Measurements from ENCODE around the gene TP53TG5. TPM values are rescaled to one million over a fixed set of nuclear protein-coding genes. Genes with fewer than 3 reads are reported as not detected.

TP53TG5 gene
- total and polyA plus RNA-seq, 3 experiments from 2014 or later = not detected

GRCh38 chr20:45370571-45371160 lies 7.5 kb downstream of the TP53TG5 start:
- CTCF ChIA-PET = interaction anchor here (8.9 to 12.5 kb wide), 2 partner anchors 8 to 66 kb away, joined by 137 to 183 read pairs; partner anchors contain the start of gene SYS1
- no peaks in the 10 kb centered on the region for H3K9me3 ChIP-seq (ENCODE audit: low read length)
- H3K36me3 ChIP-seq (ENCODE audit: insufficient read depth, low read length) = peaks cover 23% of the 10 kb centered on the region
- peak overlapping the region in 3 of 7 donors; percentile 36 to 61 (median 38) for H3K4me3 Mint-ChIP-seq
- POLR2A ChIA-PET = interaction anchor here (3.7 kb wide), 1 partner anchor 7 kb away, joined by 66 read pairs; the partner anchor contains the start of gene SYS1
- peaks cover 36% of the 10 kb centered on the region for H3K4me1 ChIP-seq (ENCODE audit: insufficient read depth, low read length)
- no peaks in the 10 kb centered on the region for H3K27me3 ChIP-seq (ENCODE audit: insufficient read depth, low read length, poor library complexity, severe bottlenecking)
- H3K27ac ChIP-seq (ENCODE audit: low read depth, low read length) = no peak overlapping the region
- no peaks in the 10 kb centered on the region for H3K27me3 Mint-ChIP-seq
- H3K27ac Mint-ChIP-seq = peak overlapping the region in 6 of 8 donors; percentile 38 to 69 (median 49)
- H3K9me3 Mint-ChIP-seq = no peaks in the 10 kb centered on the region
- H3K36me3 Mint-ChIP-seq = peaks cover 0 to 54% (median 6%) of the 10 kb centered on the region in 3 donors
- DNase-seq = no peak
- H3K4me1 Mint-ChIP-seq = peaks cover 56 to 72% (median 57%) of the 10 kb centered on the region in 3 donors
- no peak overlapping the region for H3K4me3 ChIP-seq (ENCODE audit: low read length)

GRCh38 chr20:45368221-45368980 lies 9.7 kb downstream of the TP53TG5 start:
- H3K9me3 ChIP-seq (ENCODE audit: low read length) = no peaks in the 10 kb centered on the region
- H3K36me3 ChIP-seq (ENCODE audit: insufficient read depth, low read length) = peaks cover 27% of the 10 kb centered on the region
- no peaks in the 10 kb centered on the region for H3K27me3 Mint-ChIP-seq
- no peak overlapping the region for H3K4me3 ChIP-seq (ENCODE audit: low read length)
- no peaks in the 10 kb centered on the region for H3K27me3 ChIP-seq (ENCODE audit: insufficient read depth, low read length, poor library complexity, severe bottlenecking)
- H3K36me3 Mint-ChIP-seq = peaks cover 0 to 58% (median 8%) of the 10 kb centered on the region in 3 donors
- peak overlapping the region; percentile 81 to 95 (median 92) for H3K27ac Mint-ChIP-seq
- POLR2A ChIA-PET = interaction anchor here (0.9 kb wide), 1 partner anchor 48 kb away, joined by 3 read pairs; the partner anchor contains the start of gene PIGT
- H3K27ac ChIP-seq (ENCODE audit: low read depth, low read length) = peak overlapping the region; percentile 12
- DNase-seq = peak; percentile 15 to 63 (median 52)
- H3K4me3 Mint-ChIP-seq = peak overlapping the region; percentile 32 to 76 (median 56)
- H3K9me3 Mint-ChIP-seq = no peaks in the 10 kb centered on the region
- CTCF ChIA-PET = interaction anchor here (1.1 to 12.5 kb wide), 4 partner anchors 40 to 402 kb away, joined by 3 to 183 read pairs (median 4); partner anchors contain the start of gene DBNDD2
- peaks cover 65 to 82% (median 66%) of the 10 kb centered on the region in 3 donors for H3K4me1 Mint-ChIP-seq
- peaks cover 55% of the 10 kb centered on the region for H3K4me1 ChIP-seq (ENCODE audit: insufficient read depth, low read length)

DNA sequence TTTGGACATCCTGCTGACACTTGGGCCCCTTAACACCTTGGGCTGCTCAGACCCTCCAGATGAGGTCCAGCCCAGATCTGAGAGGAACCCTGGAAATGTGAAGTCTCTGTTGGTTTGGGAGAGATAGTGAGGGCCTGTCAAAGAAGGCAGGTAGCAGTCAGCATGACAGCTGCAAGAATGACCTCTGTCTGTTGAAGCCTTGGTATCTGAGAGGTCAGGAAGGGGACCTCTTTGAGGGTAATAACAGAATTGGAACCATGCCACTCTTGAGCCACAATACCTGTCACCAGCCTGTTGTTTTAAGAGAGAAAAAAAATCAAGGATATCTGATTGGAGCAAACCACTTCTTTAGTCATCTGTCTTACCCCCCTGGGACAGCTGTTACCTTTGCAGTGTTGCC lies 11.0 kb downstream of the TP53TG5 start:
- Histone ChIP-seq H3K9me3 (ENCODE audit: low read length) (no peaks in the 10 kb centered on the region), H3K36me3 (ENCODE audit: insufficient read depth, low read length) (peaks cover 27% of the 10 kb centered on the region), H3K27me3 (ENCODE audit: insufficient read depth, low read length, poor library complexity, severe bottlenecking) (no peaks in the 10 kb centered on the region), H3K27ac (ENCODE audit: low read depth, low read length) (no peak overlapping the region), H3K4me3 (ENCODE audit: low read length) (no peak overlapping the region), H3K4me1 (ENCODE audit: insufficient read depth, low read length) (peaks cover 53% of the 10 kb centered on the region)
- H3K27ac Mint-ChIP-seq = peak overlapping the region in 7 of 8 donors; percentile 31 to 95 (median 82)
- H3K4me3 Mint-ChIP-seq = peak overlapping the region in 3 of 7 donors; percentile 9 to 40 (median 34)
- peaks cover 62 to 77% (median 62%) of the 10 kb centered on the region in 3 donors for H3K4me1 Mint-ChIP-seq
- DNase-seq = no peak
- ChIA-PET CTCF (interaction anchor here (1.4 to 12.5 kb wide), 2 partner anchors 41 to 70 kb away, joined by 3 to 183 read pairs; partner anchors contain the start of gene DBNDD2), POLR2A (no interaction called here)
- peaks cover 0 to 1% of the 10 kb centered on the region in 2 donors for H3K27me3 Mint-ChIP-seq
- H3K36me3 Mint-ChIP-seq = peaks cover 0 to 64% (median 8%) of the 10 kb centered on the region in 3 donors
- no peaks in the 10 kb centered on the region for H3K9me3 Mint-ChIP-seq

DNA sequence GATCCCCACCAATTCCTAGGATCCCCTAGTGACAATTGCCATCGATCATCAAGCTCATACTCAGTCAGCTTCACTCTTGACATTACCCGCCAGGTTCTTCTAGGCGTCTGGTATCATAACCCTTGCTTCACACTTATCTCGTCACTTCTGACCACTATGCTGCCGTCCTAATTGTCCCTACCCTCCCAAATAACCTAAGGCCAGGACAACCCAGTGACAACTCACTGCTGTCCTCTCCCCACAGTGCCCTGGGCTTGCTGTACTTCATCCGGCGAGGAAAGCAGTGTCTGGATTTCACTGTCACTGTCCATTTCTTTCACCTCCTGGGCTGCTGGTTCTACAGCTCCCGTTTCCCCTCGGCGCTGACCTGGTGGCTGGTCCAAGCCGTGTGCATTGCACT lies 11.5 kb downstream of the TP53TG5 start:
- no peaks in the 10 kb centered on the region for H3K27me3 ChIP-seq (ENCODE audit: insufficient read depth, low read length, poor library complexity, severe bottlenecking)
- Mint-ChIP-seq H3K27me3 (peaks cover 0 to 1% of the 10 kb centered on the region in 2 donors), H3K4me1 (peaks cover 59 to 73% (median 62%) of the 10 kb centered on the region in 3 donors), H3K4me3 (peak overlapping the region in 2 of 7 donors; percentile 40 to 80), H3K36me3 (peaks cover 0 to 64% (median 8%) of the 10 kb centered on the region in 3 donors), H3K9me3 (no peaks in the 10 kb centered on the region), H3K27ac (peak overlapping the region in 7 of 8 donors; percentile 31 to 85 (median 77))
- H3K27ac ChIP-seq (ENCODE audit: low read depth, low read length) = no peak overlapping the region
- H3K9me3 ChIP-seq (ENCODE audit: low read length) = no peaks in the 10 kb centered on the region
- no peak overlapping the region for H3K4me3 ChIP-seq (ENCODE audit: low read length)
- peaks cover 53% of the 10 kb centered on the region for H3K4me1 ChIP-seq (ENCODE audit: insufficient read depth, low read length)
- peaks cover 27% of the 10 kb centered on the region for H3K36me3 ChIP-seq (ENCODE audit: insufficient read depth, low read length)
- CTCF ChIA-PET = interaction anchor here (7.8 to 12.5 kb wide), 2 partner anchors 8 to 70 kb away, joined by 137 to 183 read pairs; partner anchors contain the start of gene TP53TG5
- POLR2A ChIA-PET = no interaction called here
- DNase-seq = no peak

DNA sequence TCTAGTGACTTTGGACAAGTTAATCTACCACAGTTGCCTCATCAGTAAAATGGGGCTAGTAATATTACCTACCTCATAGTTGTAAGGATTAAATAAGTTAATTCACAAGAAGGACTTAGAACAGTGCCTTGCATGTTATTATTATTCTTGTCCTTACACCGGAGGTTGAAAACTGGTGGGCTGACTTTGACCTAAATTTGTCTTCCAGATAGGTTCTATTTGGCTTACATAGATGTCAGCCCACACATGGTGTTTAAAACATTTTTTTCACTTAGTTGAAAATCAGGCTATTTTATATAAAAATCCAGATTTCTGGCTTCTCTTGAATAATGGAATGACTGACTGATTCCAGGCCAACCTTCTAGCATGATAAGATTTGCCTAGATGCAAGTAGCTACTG lies 11.9 kb downstream of the TP53TG5 start:
- peaks cover 0 to 64% (median 8%) of the 10 kb centered on the region in 3 donors for H3K36me3 Mint-ChIP-seq
- Histone ChIP-seq H3K27ac (ENCODE audit: low read depth, low read length) (no peak overlapping the region), H3K9me3 (ENCODE audit: low read length) (no peaks in the 10 kb centered on the region), H3K4me3 (ENCODE audit: low read length) (no peak overlapping the region), H3K36me3 (ENCODE audit: insufficient read depth, low read length) (peaks cover 27% of the 10 kb centered on the region), H3K27me3 (ENCODE audit: insufficient read depth, low read length, poor library complexity, severe bottlenecking) (no peaks in the 10 kb centered on the region), H3K4me1 (ENCODE audit: insufficient read depth, low read length) (peaks cover 53% of the 10 kb centered on the region)
- H3K4me1 Mint-ChIP-seq = peaks cover 57 to 68% (median 62%) of the 10 kb centered on the region in 3 donors
- H3K4me3 Mint-ChIP-seq = no peak overlapping the region
- CTCF ChIA-PET = interaction anchor here (1.5 to 12.5 kb wide), 3 partner anchors 9 to 71 kb away, joined by 3 to 183 read pairs (median 137); partner anchors contain the start of gene TP53TG5
- no peaks in the 10 kb centered on the region for H3K9me3 Mint-ChIP-seq
- H3K27ac Mint-ChIP-seq = peak overlapping the region in 5 of 8 donors; percentile 26 to 85 (median 52)
- peaks cover 0 to 1% of the 10 kb centered on the region in 2 donors for H3K27me3 Mint-ChIP-seq
- DNase-seq = no peak
- POLR2A ChIA-PET = interaction anchor here (0.9 kb wide), 1 partner anchor 41 kb away, joined by 6 read pairs; no protein-coding TSS in a partner anchor

DNA sequence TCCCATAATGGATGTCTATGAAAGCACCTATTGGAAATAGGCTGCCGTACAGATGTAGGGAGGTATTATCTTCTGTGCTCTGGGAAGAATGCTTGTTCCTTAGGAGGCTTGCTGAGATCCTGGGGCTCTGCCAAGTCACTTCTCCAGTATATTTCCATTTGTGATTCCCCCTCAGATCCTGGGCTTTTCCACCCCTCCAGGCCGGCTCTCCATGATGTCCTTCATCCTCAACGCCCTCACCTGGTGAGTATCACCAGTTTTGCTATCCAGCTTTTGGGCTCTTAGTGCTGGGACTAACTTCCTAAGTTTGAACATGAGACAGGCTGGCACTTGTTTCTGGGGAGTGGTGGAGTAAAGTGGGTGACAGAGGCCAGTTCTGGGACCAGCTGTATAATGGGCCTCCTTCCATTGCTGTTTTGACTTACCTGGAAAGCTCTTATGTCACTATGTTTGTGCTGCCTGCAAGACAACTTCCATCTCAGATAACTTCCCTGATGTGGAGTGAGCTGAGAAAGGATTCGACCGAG lies 12.6 kb downstream of the TP53TG5 start:
- Histone ChIP-seq H3K9me3 (ENCODE audit: low read length) (no peaks in the 10 kb centered on the region), H3K36me3 (ENCODE audit: insufficient read depth, low read length) (peaks cover 27% of the 10 kb centered on the region), H3K4me1 (ENCODE audit: insufficient read depth, low read length) (peaks cover 53% of the 10 kb centered on the region), H3K27ac (ENCODE audit: low read depth, low read length) (no peak overlapping the region), H3K27me3 (ENCODE audit: insufficient read depth, low read length, poor library complexity, severe bottlenecking) (no peaks in the 10 kb centered on the region), H3K4me3 (ENCODE audit: low read length) (no peak overlapping the region)
- peaks cover 0 to 1% of the 10 kb centered on the region in 2 donors for H3K27me3 Mint-ChIP-seq
- peak overlapping the region in 7 of 8 donors; percentile 27 to 79 (median 61) for H3K27ac Mint-ChIP-seq
- CTCF ChIA-PET = interaction anchor here (1.5 to 12.5 kb wide), 3 partner anchors 9 to 71 kb away, joined by 3 to 183 read pairs (median 137); partner anchors contain the start of gene TP53TG5
- peaks cover 57 to 62% (median 61%) of the 10 kb centered on the region in 3 donors for H3K4me1 Mint-ChIP-seq
- POLR2A ChIA-PET = interaction anchor here (0.9 to 3.7 kb wide), 2 partner anchors 7 to 41 kb away, joined by 6 to 66 read pairs; no protein-coding TSS in a partner anchor
- H3K9me3 Mint-ChIP-seq = no peaks in the 10 kb centered on the region
- peaks cover 0 to 58% (median 8%) of the 10 kb centered on the region in 3 donors for H3K36me3 Mint-ChIP-seq
- no peak for DNase-seq
- H3K4me3 Mint-ChIP-seq = peak overlapping the region; percentile 21 to 99 (median 65)

Data from CD8-positive, alpha-beta memory T cell (primary cell).